Left renal pelvis (tissue), 4 donors: ENCODE results near the gene ADIPOR2. TPM values are rescaled to one million over a fixed set of nuclear protein-coding genes. Genes with fewer than 3 reads are reported as not detected.

Experiments used
- DNase-seq, 4 donors: peaks; one replicate each; pipeline ENCODE4 v3.0.0-alpha.2; 2013; ENCODE audit warnings: low read depth in 4 of 4, low spot score in 3 of 4
- polyA plus RNA-seq, 4 donors: library from polyadenylated mRNA; unstranded; fragments of 120-200 nt; gene quantifications; one replicate each; pipeline ENCODE4 v1.2.1, GENCODE V29; 2013; ENCODE audit not compliant: insufficient read length in 4 of 4

The ADIPOR2 gene
- polyA plus RNA-seq, 4 donors: 41.2 to 50.7 (median 47.9) TPM

DNA sequence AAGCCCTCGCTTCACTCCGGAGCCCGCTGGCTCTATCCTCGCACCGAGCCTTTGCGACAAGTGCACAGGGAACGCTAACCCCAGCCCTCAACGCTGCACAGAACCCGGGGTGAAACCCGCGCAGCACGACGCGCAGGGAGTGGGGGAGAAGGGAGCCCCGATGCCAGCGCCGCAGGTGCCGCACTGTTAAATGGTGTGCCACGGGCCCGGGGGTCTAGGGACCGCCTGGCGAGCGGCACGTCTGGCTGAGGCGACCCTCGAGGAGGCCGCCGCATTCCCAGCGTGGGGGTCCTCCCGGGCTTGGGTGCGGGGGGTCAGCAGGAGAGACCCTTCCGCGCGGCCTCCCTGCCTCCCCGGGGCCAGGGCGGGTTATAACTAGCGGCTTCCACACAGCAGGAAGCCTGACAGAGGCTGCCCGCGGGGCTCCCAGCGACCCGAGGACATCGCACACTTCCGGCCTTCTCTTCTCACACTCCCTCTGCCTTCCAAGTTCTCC is 105.7 kb downstream of the ADIPOR2 start:
- no peak for DNase-seq

DNA sequence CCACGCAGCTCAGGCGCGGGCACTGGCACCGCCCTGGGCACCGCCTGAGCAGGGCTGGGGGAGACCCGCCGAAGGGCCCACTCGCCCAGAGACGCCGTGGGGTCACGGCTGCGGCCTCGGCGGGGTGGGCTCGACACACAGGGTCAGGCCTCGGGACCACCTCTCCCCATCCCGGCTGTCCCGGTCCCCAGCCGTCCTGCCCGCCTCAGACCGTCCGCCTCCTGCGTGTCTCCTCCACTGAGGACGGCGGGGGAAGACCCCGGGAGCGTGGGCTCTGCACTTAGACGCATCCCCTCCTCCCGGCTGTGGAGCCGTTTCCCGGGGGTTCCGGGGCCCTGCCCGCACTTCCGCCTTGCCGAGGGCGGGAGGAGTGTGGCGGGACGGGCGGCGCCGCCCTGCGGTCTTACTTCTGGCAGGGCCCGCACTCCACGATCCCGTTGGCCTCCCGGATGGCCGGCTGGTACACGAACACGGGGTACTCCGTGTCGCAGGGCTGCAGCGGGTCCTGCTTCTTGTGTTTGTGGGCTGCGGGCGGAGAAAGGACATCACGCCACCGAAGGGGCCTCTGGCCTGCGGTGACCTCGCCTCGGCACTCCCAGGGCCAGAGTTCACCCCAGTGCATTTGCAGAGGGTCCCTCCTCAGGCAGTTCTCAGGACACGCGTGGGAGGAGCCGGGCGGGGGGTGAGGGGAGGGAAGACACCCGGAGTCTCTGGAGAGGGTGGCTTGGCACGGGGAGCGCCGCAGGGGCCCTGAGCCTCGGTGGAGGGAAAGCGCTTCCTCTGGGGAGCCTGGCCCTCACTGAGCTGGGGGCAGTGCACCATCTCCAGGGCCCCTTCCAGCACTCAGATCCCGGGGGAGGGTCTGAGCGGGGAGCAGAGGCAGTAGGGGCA is 106.4 kb downstream of the ADIPOR2 start:
- DNase-seq: no peak

DNA sequence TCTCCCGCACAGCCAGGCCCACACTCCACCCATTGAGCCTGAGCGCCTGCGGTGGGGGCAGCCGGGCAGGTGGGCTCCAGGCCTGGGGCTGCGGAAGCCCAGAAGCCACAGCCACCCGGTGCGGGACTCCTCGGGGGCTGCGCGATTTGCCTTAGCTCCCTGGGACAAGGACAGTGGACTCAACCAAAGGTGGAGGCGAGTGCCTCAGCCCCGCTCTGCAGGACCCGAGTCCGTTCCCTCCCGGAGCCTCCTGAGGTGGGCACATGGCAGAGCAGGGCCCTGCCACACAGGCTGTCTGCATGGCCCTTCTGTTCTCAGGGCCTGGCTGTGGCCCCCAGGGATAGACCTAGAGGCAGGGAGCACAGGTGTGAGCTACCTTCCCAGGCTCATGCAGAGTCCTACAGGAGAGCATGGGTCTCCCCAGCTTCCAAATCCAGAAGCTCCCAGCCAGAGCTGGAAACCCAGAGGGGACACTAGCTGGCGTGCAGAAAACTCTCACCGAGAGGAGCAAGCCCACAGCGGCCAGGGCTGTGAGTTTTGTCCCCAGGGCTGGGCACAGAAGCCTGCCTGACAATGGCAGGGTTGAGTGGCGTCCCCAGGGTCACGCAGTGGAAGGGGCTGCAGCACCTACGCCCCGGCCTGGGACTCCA is 107.2 kb downstream of the ADIPOR2 start:
- DNase-seq: no peak

DNA sequence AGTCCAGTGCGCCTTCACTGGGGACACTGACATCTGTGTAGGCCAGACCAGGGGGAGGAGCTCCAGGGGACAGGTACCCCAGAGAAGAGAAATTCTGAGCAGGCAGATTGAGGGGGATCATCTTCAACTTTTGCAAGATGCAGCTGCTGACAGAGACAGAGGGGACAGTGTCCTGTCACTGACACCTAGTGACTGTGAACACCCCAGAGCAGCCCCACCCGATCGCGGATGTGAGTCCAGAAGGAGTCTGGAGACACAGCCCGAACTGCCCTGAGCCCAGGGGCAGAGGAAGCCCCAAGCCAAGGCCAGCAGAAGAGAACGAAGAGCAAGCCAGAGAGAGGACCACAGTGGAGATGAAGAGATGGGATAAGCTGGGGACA is 107.8 kb downstream of the ADIPOR2 start:
- no peak for DNase-seq

DNA sequence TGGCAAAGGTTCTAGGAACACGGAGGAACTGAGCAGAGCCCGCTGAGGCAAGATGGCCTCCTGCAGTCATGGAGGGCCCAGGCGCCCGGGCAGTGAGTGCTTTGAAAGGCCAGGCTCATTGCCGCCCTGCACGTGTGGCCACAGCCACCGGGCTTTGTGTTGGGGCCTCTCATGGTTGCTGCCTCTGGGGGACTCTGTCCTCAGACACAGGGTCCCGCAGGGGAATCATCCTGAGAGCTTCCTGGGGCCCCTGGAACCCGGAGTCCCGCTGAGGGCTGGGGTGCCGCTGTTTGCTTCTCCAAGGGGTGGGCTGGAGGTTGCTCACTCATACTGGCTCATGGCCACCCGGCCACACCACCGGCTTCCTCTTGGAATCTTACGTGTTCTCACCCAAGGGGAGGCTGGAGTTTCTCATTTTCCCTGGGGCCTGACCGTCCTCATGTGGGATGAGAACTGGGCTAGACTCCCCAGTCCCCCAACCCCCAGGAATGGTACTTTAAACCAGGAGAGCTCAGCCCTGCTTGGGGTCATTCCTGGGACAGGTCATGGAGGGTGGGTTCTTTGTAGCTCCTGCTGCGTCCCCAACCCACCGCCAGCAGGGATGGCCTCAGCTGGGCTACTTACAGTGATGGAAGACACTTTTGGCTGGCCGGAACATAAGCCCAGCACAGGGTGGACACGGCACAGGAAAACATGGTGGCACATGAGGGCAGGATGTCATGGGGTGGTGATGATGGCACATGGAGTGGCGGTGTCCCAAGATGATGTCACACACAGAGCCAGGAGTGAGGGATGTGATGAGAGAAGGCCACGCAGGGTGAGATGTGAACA is 108.4 kb downstream of the ADIPOR2 start:
- DNase-seq: no peak

DNA sequence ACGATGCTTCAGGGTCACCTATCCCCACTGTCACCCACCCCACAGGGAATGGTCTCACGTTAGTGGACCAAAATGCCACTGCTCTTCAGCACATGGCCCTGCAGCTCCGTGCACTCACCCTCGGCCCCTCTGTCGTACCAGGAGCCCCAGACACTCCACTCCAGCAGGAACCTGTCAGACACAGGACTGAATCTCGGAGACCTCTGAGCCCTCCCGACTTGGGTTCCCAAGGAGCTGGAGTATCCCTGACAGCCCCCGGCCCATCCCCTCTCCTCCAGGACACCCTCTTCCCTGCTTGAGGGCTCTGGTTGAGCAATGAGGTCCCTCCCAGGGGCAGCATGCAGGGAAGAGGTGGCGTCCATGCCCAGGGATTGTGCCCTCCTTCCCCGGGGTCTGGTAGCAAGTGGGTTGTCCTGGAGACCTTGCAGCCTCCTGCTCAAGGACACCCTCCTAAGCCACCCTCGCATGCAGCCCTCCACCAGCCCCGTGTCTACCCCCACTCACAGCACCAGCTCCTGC is 109.1 kb downstream of the ADIPOR2 start:
- DNase-seq: no peak

DNA sequence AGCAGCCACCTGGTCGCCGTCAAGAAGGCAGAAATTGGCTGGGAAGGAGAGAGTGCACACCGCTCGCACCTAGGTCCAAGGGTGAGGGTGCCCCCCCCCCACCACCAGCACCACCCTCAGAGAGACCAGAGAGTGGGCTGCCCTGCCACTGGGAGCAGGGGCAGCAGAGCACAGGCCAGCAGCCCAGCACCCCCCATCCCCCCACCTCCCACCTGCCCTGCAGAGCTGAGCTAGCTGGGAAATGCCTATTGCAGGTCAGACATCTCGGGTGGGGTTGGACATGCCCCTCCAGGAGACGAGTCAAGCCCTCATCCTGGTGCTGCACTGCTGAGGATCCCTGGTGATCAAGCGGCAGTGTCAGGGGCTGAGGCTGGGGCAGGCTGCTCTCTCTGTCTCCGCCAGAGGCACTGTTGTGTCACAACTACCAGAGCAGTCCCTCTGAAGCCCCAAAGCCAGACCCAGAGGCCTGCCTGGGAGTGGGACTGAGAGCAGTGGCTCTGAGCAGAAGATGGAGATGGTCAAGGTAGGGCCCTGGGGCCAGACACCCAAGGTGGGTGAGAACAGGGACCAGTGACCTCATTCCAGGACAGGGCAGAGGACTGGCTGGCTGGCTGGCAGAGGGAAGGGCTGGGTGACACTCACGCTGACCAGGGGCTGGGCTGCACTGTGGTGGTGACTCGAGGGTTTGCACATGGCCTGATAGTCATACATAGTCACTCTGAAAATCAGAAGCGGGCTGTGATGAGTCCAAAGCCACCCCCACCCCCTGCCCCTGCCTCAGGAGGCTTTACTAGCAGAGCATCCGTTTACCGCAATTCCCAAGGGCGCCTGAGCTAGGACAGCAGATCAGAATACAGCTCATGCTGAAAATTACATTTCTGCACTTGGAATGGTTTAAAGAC is 109.8 kb downstream of the ADIPOR2 start:
- DNase-seq: no peak

DNA sequence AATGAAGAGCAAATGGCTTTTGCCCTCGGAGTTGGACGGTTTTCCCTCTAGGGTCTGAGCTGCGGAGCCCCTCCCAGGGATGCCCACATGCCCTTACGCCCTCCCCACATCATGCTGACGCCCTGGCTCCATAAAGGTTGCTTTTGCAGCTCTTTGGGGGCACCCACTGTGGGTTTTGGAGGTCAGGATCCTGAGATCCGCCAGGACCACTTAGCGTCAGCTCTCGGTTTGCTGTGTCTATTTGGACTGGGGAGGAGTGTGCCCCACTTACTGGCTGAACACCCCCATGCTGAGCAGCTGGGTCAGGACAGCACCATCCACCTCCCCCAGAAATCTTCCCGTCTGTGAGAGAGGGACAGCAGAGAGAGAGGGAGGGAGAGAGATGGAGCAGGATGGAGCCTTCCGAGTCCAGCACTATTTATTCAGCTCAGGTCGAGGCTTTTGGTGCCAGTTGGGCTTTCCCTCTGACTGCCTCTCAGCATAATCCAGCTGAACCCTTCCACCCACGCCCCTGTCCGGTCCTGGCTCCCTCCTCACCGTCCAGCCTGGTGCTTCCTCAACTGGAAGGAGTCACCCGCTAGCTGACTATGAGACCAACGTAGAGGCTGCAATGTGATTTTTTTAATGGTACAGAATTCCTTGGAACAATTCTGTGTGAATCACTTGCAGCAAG is 110.6 kb downstream of the ADIPOR2 start:
- no peak for DNase-seq

DNA sequence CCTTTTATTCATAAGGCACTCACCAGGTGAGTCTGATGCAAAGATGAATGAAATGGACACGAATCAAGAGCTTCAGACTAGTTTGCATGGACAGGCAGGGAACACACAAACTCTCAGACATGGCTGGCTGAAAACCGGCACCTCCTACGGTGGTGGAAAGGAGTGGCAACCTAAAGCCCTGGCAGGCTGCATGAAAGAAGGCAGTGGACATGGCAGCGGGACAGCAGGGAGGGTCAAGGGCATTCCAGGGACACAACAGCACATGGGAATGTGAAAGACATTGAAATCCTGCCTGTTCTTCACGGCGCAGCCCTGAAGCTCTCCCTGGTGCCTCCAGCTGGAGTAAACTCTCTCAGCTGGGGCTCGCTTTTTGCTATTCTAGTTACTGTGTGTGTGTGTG is 112.9 kb downstream of the ADIPOR2 start:
- no peak for DNase-seq

DNA sequence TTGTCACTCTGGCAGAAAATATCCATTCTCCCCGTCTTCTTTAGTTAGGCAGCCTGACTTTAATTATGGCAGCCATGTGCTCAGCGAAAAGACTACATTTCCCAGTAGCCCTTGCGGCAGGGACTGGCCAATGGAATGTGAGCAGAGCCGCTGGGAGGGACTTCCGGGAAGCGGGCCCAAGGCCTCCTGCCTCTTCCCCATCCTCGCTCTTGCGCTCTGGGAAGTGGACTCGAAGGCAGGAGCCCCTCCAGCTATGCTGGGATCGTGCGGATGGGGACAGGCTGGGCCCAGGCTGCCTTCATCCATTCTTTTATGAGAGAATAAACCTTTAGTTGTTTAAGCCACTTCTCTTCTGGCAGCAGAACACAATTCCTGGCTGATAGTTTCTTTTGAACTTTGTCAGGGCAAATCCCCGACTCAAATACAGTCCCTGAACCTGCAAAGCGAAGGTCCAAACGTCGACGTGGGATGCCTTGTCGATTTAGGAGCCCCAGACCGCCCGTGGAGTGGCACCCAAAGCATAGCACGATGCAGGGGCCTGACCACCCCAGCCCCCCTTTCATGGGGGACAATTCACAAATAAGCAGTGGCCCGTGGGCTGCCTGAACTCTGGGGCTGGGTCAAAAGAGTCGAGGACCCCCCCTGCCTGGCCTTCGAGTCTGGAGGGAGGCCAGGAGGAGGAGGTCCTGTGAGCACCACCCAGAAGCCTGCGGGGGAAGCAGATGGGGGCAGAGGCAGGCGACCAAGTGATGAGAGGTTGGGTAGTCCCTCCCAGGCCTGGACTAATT is 113.9 kb downstream of the ADIPOR2 start:
- peak; percentile 61 to 78 (median 73) for DNase-seq

DNA sequence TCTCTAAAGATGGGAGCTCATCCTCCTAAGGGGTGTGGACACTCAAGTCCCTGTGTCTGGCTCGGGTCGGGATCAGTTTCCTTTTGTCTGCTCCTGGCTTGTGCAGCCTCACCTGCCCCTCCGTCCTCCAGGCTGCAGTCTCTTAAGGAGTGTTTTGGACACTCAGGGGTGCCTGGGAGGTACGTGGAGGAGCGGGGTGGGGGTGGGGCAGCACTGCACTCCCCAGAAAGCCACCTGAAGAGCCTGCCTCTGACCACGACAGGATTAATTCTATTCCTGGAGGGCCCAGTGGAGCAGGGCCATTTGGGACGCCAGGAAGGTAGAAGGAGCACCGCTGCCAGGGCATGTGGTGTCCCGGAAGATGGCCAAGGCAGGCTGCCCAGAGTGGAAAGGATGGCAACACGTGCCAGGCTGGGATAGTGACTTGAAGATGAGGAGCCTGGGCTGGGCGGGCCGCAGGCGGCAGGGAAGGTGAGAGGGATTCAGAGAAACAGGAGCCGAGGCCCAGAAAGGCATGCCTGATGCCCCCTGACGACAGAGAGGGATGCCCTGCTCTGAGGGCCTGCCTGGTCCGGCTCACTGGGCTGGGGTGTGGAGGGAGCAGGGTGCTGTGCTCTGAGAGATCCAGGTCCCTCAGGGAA is 114.7 kb downstream of the ADIPOR2 start:
- DNase-seq: no peak

DNA sequence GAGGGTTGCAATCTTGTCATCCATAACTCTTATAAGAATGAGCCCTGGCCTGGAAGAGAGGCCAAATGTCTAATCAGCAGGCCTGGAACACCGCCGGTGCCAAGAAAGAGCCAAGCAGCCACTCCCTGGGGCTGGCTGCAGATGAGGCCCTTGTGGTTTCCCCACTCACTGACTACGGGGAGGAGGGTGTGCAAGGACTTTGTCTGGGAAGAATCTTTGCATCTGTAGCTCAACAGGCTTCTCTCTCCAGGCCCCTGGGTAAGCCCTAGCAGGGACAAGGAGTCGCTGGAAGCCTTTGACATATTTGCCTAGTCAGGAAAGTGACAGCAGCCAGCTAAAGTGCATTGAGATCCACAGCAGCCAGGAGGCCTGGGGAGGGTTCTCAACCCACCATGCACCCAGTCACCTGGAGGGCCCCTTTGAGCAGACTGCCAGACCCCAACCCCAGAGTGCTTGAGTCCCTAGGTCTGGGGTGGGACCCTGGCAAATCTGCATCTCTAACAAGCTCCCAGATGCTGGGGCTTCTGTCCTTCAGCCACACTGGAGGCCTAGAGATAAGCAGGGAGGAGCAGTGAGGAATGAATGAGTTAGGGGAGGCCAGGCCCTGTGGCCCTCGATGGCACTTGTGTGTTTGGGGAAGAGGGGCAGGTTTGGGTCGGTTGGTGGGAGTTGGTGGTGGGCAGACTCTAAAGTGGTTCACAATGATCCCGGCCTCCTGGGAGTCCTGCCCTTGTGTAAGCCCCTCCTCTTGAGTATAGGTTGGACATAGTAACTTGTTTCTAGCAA is 115.6 kb downstream of the ADIPOR2 start:
- DNase-seq: no peak

DNA sequence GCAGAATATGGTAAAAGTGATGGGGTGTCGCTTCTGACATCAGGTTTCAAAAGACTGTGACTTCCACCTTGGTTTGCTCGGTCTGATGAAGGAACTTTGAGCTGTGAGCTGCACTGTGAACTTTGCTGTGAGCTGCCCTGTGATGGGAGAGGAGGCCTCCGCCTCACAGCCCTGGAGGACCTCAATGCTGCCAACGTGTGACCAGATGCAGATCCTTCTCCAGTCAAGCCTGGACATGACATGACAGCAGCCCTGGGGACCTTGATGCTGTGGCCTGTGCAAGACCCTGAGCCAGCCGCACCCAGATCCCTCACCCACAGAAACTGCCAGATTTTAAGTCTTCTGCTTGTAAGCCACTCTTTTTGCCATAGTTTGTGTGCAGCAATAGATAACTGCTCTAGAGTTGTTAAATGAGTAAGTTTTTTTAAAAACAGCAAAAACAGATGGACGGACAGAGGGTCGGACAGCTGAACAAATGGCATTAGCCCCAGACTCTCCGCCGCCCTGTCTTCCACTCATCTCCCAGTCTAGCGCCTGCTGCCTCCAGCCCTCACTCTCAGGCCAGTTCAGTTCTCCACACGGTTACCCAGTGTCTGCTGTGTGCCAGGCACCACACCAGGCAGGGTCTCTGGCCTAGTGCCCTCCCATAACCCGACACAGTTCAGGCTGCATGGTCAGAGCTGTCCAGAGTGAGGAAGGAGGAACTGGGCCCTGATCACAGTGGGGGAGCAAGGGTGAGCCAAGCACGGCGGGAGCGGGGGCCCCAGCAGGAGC is 116.4 kb downstream of the ADIPOR2 start:
- no peak for DNase-seq

DNA sequence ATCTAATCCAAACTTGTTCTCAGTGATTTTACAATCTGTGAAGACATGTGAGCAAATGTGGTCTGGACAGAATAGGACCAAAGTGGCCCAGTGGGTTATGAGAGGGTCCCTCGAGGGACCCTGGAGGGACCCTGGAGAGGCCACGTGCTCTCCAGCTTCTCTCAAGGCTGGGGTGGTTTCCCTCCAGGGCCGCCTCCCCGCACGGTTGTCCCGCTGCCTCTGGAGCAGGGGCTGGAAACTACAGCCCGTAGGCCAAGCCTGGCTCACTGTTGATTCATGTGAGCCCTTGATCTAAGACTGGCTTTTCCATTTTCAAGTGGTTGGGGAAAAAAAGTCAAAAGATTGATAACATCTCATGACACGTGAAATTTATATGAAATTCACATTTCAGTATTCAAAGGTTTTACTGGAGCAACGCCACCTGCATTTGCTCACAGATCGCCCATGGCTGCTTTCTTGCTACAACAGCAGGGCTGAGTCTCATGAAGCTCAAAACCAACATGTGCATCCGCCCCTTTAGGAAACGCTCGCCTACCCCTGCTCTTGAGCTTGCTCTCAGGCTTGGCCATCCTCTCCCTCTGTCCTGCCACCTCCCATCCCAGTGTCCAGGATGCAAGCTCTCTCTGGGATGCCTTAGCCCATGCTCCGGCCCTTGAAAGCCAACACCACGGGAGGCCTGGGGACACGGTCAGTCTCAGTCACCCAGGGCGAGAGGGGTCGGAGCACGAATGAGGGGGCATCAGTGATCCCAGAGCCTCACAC is 117.3 kb downstream of the ADIPOR2 start:
- no peak for DNase-seq

DNA sequence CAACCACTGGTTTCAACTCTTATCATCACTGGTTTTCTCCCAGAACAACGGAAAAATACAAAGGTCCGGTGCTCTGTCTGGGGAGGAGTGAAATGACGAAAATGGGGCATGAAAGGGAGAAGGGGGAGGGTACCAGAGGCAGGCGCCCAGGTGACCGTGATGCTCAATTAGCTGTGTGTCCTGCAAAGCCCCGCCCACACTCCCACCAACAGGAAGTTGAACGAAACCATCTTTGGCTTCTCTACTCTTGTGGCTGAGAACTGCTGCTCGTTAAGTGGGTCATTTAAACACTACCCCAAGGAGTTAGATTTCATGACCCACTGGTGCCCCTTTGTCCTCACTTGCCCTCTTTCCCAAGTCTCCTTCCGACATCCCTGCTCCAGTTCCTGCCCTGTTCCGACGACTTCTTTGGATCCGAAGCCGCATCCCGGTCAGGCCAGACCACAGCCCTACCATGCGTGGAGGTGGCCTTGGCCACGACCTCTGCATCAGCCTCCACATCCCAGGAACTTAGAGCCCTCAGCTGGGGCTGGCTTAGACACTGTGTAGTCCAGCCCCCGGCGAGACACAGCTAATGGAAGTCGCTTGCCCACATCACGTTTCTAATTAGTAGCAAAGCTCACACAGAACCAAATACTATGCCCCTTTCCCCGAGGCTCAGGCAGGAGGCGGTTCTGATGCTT is 118.1 kb downstream of the ADIPOR2 start:
- no peak for DNase-seq
